GM23338 (cell line): Measurements from ENCODE around the gene ATOH8. TPM values are rescaled to one million over a fixed set of nuclear protein-coding genes. Genes with fewer than 3 reads are reported as not detected.

Experiments
- ATAC-seq: fragments of 200-7000 bp; cut with Tn5 transposase; 3 replicates; pipeline ENCODE4 v1.9.1; 2020
- DNase-seq: peaks from one replicate; pipeline ENCODE4 v3.0.0-alpha.2; 2015; ENCODE audit warnings: low spot score
- H2AFZ ChIP-seq: fragments of 200-600 bp; sonication (generic); 2 replicates; pipeline ENCODE4 v1.8.0; 2016; ENCODE audit warnings: antibody characterized with exemption, mild to moderate bottlenecking, moderate library complexity
- H3F3A ChIP-seq: fragments of 200-600 bp; sonication (generic); replicated peaks from 2 replicates; pipeline ENCODE4 v1.8.0; 2017; ENCODE audit warnings: antibody characterized with exemption, mixed run types, low read depth
- H3K27ac ChIP-seq: fragments of 200-600 bp; sonication (generic); 2 replicates; pipeline ENCODE4 v1.6.1; 2016; ENCODE audit warnings: low read depth
- H3K27me3 ChIP-seq: fragments of 200-600 bp; sonication (generic); 2 replicates; pipeline ENCODE4 v1.8.0; 2016; ENCODE audit warnings: mild to moderate bottlenecking, mixed run types, moderate library complexity; ENCODE audit not compliant: insufficient read depth
- H3K36me3 ChIP-seq: fragments of 200-600 bp; sonication (generic); 2 replicates; pipeline ENCODE4 v1.8.0; 2016; ENCODE audit warnings: mild to moderate bottlenecking; ENCODE audit not compliant: insufficient read depth
- H3K4me1 ChIP-seq: fragments of 200-600 bp; sonication (generic); 2 replicates; pipeline ENCODE4 v1.8.0; 2016; ENCODE audit warnings: mild to moderate bottlenecking, moderate library complexity; ENCODE audit not compliant: insufficient read depth
- H3K4me2 ChIP-seq: fragments of 200-600 bp; sonication (generic); 2 replicates; pipeline ENCODE4 v1.7.1; 2017; ENCODE audit warnings: mixed run types
- H3K4me3 ChIP-seq: fragments of 200-600 bp; sonication (generic); 2 replicates; pipeline ENCODE4 v1.6.1; 2016; ENCODE audit warnings: mixed run types
- H3K79me2 ChIP-seq: fragments of 200-600 bp; sonication (generic); replicated peaks from 2 replicates; pipeline ENCODE4 v1.8.0; 2017; ENCODE audit warnings: mild to moderate bottlenecking; ENCODE audit not compliant: insufficient read depth
- H3K9me2 ChIP-seq: fragments of 200-600 bp; sonication (generic); 2 replicates; pipeline ENCODE4 v1.8.0; 2017; ENCODE audit not compliant: insufficient read depth
- H4K20me1 ChIP-seq: fragments of 200-600 bp; sonication (generic); replicated peaks from 2 replicates; pipeline ENCODE4 v1.8.0; 2017; ENCODE audit warnings: mild to moderate bottlenecking; ENCODE audit not compliant: insufficient read depth
- H3K27ac Mint-ChIP-seq: 2 replicates; pipeline ENCODE4 v1.8.0; 2020; ENCODE audit warnings: inconsistent platforms, mild to moderate bottlenecking, moderate library complexity, mixed read lengths
- H3K27me3 Mint-ChIP-seq: 3 replicates; pipeline ENCODE4 v1.8.0; 2022; ENCODE audit warnings: low read depth, mild to moderate bottlenecking, moderate library complexity, mixed read lengths, inconsistent platforms; ENCODE audit not compliant: insufficient read depth, poor library complexity
- H3K36me3 Mint-ChIP-seq: 3 replicates; pipeline ENCODE4 v1.8.0; 2021; ENCODE audit warnings: low read depth, mild to moderate bottlenecking, inconsistent platforms, moderate library complexity, mixed read lengths
- H3K4me1 Mint-ChIP-seq: 3 replicates; pipeline ENCODE4 v1.8.0; 2020; ENCODE audit warnings: mild to moderate bottlenecking, inconsistent platforms, mixed read lengths
- H3K4me3 Mint-ChIP-seq: 3 replicates; pipeline ENCODE4 v1.8.0; 2021; ENCODE audit warnings: moderate library complexity, mild to moderate bottlenecking, inconsistent platforms, mixed read lengths
- H3K9me3 Mint-ChIP-seq: 3 replicates; pipeline ENCODE4 v1.8.0; 2020; ENCODE audit warnings: moderate library complexity, mild to moderate bottlenecking, inconsistent platforms, mixed read lengths
- CREB1 ChIP-seq: fragments of 250-450 bp; sonication (Bioruptor Pico); IDR thresholded peaks from 2 replicates; pipeline ENCODE4 v1.5.0; 2020; ENCODE audit warnings: low read depth, mild to moderate bottlenecking, moderate library complexity
- EZH2 ChIP-seq: fragments of 200-600 bp; sonication (generic); IDR thresholded peaks from one replicate; pipeline ENCODE4 v1.8.0; 2017; ENCODE audit warnings: antibody characterized with exemption, mild to moderate bottlenecking, low read depth; ENCODE audit not compliant: unreplicated experiment
- EZH2phosphoT487 ChIP-seq: fragments of 200-600 bp; sonication (generic); IDR thresholded peaks from one replicate; pipeline ENCODE4 v1.8.1; 2018; ENCODE audit warnings: antibody characterized with exemption; ENCODE audit not compliant: unreplicated experiment
- JUNB ChIP-seq: IDR thresholded peaks from one replicate; pipeline ENCODE4 v1.6.1; 2016; ENCODE audit warnings: antibody characterized with exemption; ENCODE audit not compliant: unreplicated experiment
- NANOG ChIP-seq: IDR thresholded peaks from 2 replicates; pipeline ENCODE4 v1.6.1; 2016; ENCODE audit warnings: antibody characterized with exemption, borderline replicate concordance
- POLR2AphosphoS5 ChIP-seq: IDR thresholded peaks from 2 replicates; pipeline ENCODE4 v1.6.1; 2016; ENCODE audit warnings: antibody characterized with exemption, low read depth
- STAT1 ChIP-seq: IDR thresholded peaks from one replicate; pipeline ENCODE4 v1.6.1; 2016; ENCODE audit warnings: antibody characterized with exemption; ENCODE audit not compliant: unreplicated experiment
- ZNF114 ChIP-seq: fragments of 250-450 bp; sonication (Bioruptor Pico); IDR thresholded peaks from 2 replicates; pipeline ENCODE4 v1.5.0; 2020; ENCODE audit warnings: mild to moderate bottlenecking, moderate library complexity
- ZNF331 ChIP-seq: fragments of 250-450 bp; sonication (Bioruptor Pico); IDR thresholded peaks from 2 replicates; pipeline ENCODE4 v1.5.0; 2020; ENCODE audit warnings: low read depth, mild to moderate bottlenecking, moderate library complexity
- polyA plus RNA-seq: library from polyadenylated mRNA; unstranded; fragments of >200 nt; fragmentation: Nextera tagmentation; extraction: Ambion mirVana; gene quantifications from 2 replicates; pipeline ENCODE4 v1.2.1, GENCODE V29; 2016
- total RNA-seq: library from RNA; depleted of rRNA; stranded (reverse); fragments of >200 nt; shearing (Covaris generic); gene quantifications from 2 replicates; pipeline ENCODE4 v1.2.3, GENCODE V29; 2014
- TF ChIP-seq, protein P1 (sequence below): IDR thresholded peaks from one replicate; pipeline ENCODE4 v1.6.1; 2018; ENCODE audit warnings: antibody characterized with exemption; ENCODE audit not compliant: unreplicated experiment
- TF ChIP-seq, protein P2 (sequence below), 2 experiments: fragments of 200-600 bp in 1 of 2; sonication (generic) in 1 of 2; conservative IDR thresholded peaks; 2 replicates each; pipeline versions ENCODE4 v1.5.1 to v1.6.1; 2016 to 2017; ENCODE audit warnings: antibody characterized with exemption in 2 of 2, low read depth in 2 of 2, mild to moderate bottlenecking in 2 of 2, moderate library complexity in 1 of 2
- TF ChIP-seq, protein P3 (sequence below): IDR thresholded peaks from 2 replicates; pipeline ENCODE4 v1.6.1; 2016; ENCODE audit warnings: antibody characterized with exemption
- TF ChIP-seq, protein P4 (sequence below): fragments of 250-450 bp; sonication (Bioruptor Pico); IDR thresholded peaks from 2 replicates; pipeline ENCODE4 v1.5.0; 2020; ENCODE audit warnings: mild to moderate bottlenecking, moderate library complexity

The ATOH8 gene
- total and polyA plus RNA-seq, 2 experiments from 2014 or later = 0.11 to 0.97 TPM

DNA sequence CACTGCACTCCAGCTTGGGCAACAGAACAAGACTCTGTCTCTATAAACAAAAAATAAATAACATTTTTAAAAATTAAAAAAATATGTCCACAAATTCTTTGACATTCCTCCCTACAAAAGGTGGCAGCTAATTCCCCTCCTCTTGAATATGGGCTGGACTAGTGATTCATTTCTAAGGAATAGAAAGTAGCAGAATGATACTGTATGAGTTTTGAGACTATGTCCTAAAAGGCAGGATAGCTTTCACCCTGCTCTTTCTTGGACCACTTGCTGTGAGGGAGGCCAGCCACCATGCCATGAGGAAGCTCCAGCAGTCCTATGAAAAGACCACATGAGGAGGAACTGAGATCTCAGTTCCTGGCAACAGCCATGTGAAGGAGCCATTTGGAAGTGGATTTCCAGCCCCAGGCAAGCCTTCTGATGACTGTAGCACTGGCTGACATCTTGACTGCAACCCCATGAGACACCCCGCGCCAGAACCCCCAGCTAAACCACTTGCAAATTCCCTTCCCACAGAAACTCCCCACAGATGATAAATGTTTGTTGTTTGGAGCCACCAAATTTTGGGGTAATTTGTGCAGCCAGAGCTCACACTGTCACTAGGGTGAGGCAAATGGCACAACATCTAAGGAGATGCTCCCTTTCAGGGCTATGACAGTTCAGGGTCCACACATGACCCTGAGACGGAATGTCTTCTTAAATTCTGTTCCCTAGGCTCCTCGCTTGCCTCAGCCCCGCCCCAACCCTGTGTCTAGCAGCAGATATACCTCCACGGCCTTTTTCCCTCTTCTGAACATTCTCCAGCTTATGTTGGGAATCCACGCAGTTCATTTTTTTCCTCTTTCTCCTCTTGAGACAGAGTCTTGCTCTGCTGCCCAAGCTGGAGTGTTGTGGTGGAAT, 17.1 kb upstream of the ATOH8 start:
- H2AFZ ChIP-seq = no peak overlapping the region
- Mint-ChIP-seq H3K27me3 (peaks cover 9% of the 10 kb centered on the region), H3K4me1 (no peaks in the 10 kb centered on the region), H3K9me3 (no peaks in the 10 kb centered on the region), H3K27ac (no peak overlapping the region), H3K4me3 (no peak overlapping the region), H3K36me3 (no peaks in the 10 kb centered on the region)
- ATAC-seq (no peak), DNase-seq (no peak)
- no peak overlapping the region for H3K27ac ChIP-seq
- H3K4me2 ChIP-seq = no peak overlapping the region
- H3K79me2 ChIP-seq = no peaks in the 10 kb centered on the region
- no peaks in the 10 kb centered on the region for H3K27me3 ChIP-seq
- TF ChIP-seq EZH2phosphoT487 (no peak), ZNF331 (CRISPR knock-in tag) (no peak), ZNF114 (CRISPR knock-in tag) (no peak), EZH2 (no peak), STAT1 (no peak), JUNB (no peak), CREB1 (no peak), POLR2AphosphoS5 (no peak), NANOG (no peak)
- TF ChIP-seq, protein P1, sequence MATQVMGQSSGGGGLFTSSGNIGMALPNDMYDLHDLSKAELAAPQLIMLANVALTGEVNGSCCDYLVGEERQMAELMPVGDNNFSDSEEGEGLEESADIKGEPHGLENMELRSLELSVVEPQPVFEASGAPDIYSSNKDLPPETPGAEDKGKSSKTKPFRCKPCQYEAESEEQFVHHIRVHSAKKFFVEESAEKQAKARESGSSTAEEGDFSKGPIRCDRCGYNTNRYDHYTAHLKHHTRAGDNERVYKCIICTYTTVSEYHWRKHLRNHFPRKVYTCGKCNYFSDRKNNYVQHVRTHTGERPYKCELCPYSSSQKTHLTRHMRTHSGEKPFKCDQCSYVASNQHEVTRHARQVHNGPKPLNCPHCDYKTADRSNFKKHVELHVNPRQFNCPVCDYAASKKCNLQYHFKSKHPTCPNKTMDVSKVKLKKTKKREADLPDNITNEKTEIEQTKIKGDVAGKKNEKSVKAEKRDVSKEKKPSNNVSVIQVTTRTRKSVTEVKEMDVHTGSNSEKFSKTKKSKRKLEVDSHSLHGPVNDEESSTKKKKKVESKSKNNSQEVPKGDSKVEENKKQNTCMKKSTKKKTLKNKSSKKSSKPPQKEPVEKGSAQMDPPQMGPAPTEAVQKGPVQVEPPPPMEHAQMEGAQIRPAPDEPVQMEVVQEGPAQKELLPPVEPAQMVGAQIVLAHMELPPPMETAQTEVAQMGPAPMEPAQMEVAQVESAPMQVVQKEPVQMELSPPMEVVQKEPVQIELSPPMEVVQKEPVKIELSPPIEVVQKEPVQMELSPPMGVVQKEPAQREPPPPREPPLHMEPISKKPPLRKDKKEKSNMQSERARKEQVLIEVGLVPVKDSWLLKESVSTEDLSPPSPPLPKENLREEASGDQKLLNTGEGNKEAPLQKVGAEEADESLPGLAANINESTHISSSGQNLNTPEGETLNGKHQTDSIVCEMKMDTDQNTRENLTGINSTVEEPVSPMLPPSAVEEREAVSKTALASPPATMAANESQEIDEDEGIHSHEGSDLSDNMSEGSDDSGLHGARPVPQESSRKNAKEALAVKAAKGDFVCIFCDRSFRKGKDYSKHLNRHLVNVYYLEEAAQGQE = no peak
- TF ChIP-seq, protein P2, sequence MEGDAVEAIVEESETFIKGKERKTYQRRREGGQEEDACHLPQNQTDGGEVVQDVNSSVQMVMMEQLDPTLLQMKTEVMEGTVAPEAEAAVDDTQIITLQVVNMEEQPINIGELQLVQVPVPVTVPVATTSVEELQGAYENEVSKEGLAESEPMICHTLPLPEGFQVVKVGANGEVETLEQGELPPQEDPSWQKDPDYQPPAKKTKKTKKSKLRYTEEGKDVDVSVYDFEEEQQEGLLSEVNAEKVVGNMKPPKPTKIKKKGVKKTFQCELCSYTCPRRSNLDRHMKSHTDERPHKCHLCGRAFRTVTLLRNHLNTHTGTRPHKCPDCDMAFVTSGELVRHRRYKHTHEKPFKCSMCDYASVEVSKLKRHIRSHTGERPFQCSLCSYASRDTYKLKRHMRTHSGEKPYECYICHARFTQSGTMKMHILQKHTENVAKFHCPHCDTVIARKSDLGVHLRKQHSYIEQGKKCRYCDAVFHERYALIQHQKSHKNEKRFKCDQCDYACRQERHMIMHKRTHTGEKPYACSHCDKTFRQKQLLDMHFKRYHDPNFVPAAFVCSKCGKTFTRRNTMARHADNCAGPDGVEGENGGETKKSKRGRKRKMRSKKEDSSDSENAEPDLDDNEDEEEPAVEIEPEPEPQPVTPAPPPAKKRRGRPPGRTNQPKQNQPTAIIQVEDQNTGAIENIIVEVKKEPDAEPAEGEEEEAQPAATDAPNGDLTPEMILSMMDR (conservative IDR thresholded peaks at IDR 0.05; ENCODE audit: low read depth in 2 of 2) = no peak
- TF ChIP-seq, protein P3, sequence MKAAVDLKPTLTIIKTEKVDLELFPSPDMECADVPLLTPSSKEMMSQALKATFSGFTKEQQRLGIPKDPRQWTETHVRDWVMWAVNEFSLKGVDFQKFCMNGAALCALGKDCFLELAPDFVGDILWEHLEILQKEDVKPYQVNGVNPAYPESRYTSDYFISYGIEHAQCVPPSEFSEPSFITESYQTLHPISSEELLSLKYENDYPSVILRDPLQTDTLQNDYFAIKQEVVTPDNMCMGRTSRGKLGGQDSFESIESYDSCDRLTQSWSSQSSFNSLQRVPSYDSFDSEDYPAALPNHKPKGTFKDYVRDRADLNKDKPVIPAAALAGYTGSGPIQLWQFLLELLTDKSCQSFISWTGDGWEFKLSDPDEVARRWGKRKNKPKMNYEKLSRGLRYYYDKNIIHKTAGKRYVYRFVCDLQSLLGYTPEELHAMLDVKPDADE = no peak
- TF ChIP-seq, protein P4, sequence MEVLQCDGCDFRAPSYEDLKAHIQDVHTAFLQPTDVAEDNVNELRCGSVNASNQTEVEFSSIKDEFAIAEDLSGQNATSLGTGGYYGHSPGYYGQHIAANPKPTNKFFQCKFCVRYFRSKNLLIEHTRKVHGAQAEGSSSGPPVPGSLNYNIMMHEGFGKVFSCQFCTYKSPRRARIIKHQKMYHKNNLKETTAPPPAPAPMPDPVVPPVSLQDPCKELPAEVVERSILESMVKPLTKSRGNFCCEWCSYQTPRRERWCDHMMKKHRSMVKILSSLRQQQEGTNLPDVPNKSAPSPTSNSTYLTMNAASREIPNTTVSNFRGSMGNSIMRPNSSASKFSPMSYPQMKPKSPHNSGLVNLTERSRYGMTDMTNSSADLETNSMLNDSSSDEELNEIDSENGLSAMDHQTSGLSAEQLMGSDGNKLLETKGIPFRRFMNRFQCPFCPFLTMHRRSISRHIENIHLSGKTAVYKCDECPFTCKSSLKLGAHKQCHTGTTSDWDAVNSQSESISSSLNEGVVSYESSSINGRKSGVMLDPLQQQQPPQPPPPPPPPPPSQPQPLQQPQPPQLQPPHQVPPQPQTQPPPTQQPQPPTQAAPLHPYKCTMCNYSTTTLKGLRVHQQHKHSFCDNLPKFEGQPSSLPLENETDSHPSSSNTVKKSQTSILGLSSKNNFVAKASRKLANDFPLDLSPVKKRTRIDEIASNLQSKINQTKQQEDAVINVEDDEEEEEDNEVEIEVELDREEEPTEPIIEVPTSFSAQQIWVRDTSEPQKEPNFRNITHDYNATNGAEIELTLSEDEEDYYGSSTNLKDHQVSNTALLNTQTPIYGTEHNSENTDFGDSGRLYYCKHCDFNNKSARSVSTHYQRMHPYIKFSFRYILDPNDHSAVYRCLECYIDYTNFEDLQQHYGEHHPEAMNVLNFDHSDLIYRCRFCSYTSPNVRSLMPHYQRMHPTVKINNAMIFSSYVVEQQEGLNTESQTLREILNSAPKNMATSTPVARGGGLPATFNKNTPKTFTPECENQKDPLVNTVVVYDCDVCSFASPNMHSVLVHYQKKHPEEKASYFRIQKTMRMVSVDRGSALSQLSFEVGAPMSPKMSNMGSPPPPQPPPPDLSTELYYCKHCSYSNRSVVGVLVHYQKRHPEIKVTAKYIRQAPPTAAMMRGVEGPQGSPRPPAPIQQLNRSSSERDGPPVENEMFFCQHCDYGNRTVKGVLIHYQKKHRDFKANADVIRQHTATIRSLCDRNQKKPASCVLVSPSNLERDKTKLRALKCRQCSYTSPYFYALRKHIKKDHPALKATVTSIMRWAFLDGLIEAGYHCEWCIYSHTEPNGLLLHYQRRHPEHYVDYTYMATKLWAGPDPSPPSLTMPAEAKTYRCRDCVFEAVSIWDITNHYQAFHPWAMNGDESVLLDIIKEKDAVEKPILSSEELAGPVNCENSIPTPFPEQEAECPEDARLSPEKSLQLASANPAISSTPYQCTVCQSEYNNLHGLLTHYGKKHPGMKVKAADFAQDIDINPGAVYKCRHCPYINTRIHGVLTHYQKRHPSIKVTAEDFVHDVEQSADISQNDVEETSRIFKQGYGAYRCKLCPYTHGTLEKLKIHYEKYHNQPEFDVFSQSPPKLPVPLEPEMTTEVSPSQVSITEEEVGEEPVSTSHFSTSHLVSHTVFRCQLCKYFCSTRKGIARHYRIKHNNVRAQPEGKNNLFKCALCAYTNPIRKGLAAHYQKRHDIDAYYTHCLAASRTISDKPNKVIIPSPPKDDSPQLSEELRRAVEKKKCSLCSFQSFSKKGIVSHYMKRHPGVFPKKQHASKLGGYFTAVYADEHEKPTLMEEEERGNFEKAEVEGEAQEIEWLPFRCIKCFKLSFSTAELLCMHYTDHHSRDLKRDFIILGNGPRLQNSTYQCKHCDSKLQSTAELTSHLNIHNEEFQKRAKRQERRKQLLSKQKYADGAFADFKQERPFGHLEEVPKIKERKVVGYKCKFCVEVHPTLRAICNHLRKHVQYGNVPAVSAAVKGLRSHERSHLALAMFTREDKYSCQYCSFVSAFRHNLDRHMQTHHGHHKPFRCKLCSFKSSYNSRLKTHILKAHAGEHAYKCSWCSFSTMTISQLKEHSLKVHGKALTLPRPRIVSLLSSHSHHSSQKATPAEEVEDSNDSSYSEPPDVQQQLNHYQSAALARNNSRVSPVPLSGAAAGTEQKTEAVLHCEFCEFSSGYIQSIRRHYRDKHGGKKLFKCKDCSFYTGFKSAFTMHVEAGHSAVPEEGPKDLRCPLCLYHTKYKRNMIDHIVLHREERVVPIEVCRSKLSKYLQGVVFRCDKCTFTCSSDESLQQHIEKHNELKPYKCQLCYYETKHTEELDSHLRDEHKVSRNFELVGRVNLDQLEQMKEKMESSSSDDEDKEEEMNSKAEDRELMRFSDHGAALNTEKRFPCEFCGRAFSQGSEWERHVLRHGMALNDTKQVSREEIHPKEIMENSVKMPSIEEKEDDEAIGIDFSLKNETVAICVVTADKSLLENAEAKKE = no peak
- no peaks in the 10 kb centered on the region for H3K4me1 ChIP-seq
- H3K36me3 ChIP-seq = no peaks in the 10 kb centered on the region
- H3F3A ChIP-seq = no peaks in the 10 kb centered on the region
- no peaks in the 10 kb centered on the region for H4K20me1 ChIP-seq
- no peak overlapping the region for H3K4me3 ChIP-seq
- H3K9me2 ChIP-seq = no peaks in the 10 kb centered on the region
